AG08396 (cell line): ENCODE measurements around the gene ELOVL7.
"Not testable (repeated sequence)": the region's sequence is repeated elsewhere in the genome, so short reads cannot be mapped to it uniquely, and the experiment has no call there.

ENCODE experiments used
- DNase-seq: peaks from one replicate; pipeline ENCODE4 v3.0.0; 2012; ENCODE audit warnings: low spot score, mixed read lengths

ELOVL7 gene

GRCh38 chr5:60792438-60792837 lies 51.6 kb downstream of the ELOVL7 start:
- no peak for DNase-seq

- no peak for DNase-seq
These were observed 54.5 kb downstream of the ELOVL7 start for GRCh38 chr5:60789551-60789950.

- DNase-seq, result no peak
These were observed 55.1 kb downstream of the ELOVL7 start for GRCh38 chr5:60788863-60789513.

- no peak for DNase-seq
These were observed 64.6 kb downstream of the ELOVL7 start for GRCh38 chr5:60779466-60779865.

- no peak for DNase-seq
These were observed 67.7 kb downstream of the ELOVL7 start for GRCh38 chr5:60776343-60776742.

- no peak for DNase-seq
These were observed 78.9 kb downstream of the ELOVL7 start for GRCh38 chr5:60765019-60765709.

GRCh38 chr5:60763061-60763460 lies 81.0 kb downstream of the ELOVL7 start:
- DNase-seq, result no peak

GRCh38 chr5:60754495-60754894 lies 89.6 kb downstream of the ELOVL7 start:
- no peak for DNase-seq

- DNase-seq, result no peak
These were observed 99.4 kb downstream of the ELOVL7 start for GRCh38 chr5:60744682-60745081.

GRCh38 chr5:60743511-60744314 lies 100.4 kb downstream of the ELOVL7 start:
- no peak for DNase-seq

- DNase-seq, result no peak
These were observed 103.7 kb downstream of the ELOVL7 start for GRCh38 chr5:60740322-60740721.

GRCh38 chr5:60738933-60739332 lies 105.1 kb downstream of the ELOVL7 start:
- no peak for DNase-seq

GRCh38 chr5:60738461-60738860 lies 105.6 kb downstream of the ELOVL7 start:
- no peak for DNase-seq

GRCh38 chr5:60730858-60731257 lies 113.2 kb downstream of the ELOVL7 start:
- not testable (repeated sequence) for DNase-seq

GRCh38 chr5:60727033-60727679 lies 116.9 kb downstream of the ELOVL7 start:
- DNase-seq, result no peak

- DNase-seq, result no peak
These were observed 119.9 kb downstream of the ELOVL7 start for GRCh38 chr5:60724126-60724525.

GRCh38 chr5:60722416-60722815 lies 121.7 kb downstream of the ELOVL7 start:
- no peak for DNase-seq

GRCh38 chr5:60719329-60719728 lies 124.7 kb downstream of the ELOVL7 start:
- DNase-seq, result no peak

GRCh38 chr5:60718166-60718892 lies 125.7 kb downstream of the ELOVL7 start:
- DNase-seq, result no peak

GRCh38 chr5:60715201-60715928 lies 128.7 kb downstream of the ELOVL7 start:
- not testable (repeated sequence) for DNase-seq

GRCh38 chr5:60712950-60713349 lies 131.1 kb downstream of the ELOVL7 start:
- no peak for DNase-seq
